ENCODE data around the gene TBL1X.

GRCh38 chrX:9628779-9629493 lies 164.1 kb downstream of the TBL1X start:
- TF ChIP-seq CTCF (IDR thresholded peaks at IDR 0.05; ENCODE audit: control extremely low read depth in 1 of 3, insufficient read depth in 1 of 3, low read depth in 1 of 3, low read length in 3 of 3), result no peak
- no peak for TF ChIP-seq POLR2AphosphoS5 (IDR thresholded peaks at IDR 0.05; ENCODE audit: low read depth, low read length)
- no peak for TF ChIP-seq TAF1 (IDR thresholded peaks at IDR 0.05; ENCODE audit: low read depth, low read length)
- TF ChIP-seq RAD21 (IDR thresholded peaks at IDR 0.05 in 1 of 2, conservative IDR thresholded peaks at IDR 0.05 in 1 of 2; ENCODE audit: low read depth in 2 of 2, low read length in 2 of 2), result no peak
- no peak for TF ChIP-seq SUZ12 (IDR thresholded peaks at IDR 0.05; ENCODE audit: low read length)
- TF ChIP-seq E2F6 (IDR thresholded peaks at IDR 0.05), result no peak
- TF ChIP-seq PHF8 (conservative IDR thresholded peaks at IDR 0.05; ENCODE audit: low read depth, low read length), result no peak
- no peak for TF ChIP-seq EGR1 (IDR thresholded peaks at IDR 0.05; ENCODE audit: borderline replicate concordance, low read depth, low read length)
- no peak for TF ChIP-seq POLR2A (IDR thresholded peaks at IDR 0.05; ENCODE audit: control extremely low read depth in 1 of 2, low read depth in 2 of 2, low read length in 2 of 2)
- TF ChIP-seq YY1 (IDR thresholded peaks at IDR 0.05; ENCODE audit: low read depth, low read length), result no peak

Measured in H1 (cell line).